ENCODE data around the gene PDE6D.

PDE6D gene

DNA sequence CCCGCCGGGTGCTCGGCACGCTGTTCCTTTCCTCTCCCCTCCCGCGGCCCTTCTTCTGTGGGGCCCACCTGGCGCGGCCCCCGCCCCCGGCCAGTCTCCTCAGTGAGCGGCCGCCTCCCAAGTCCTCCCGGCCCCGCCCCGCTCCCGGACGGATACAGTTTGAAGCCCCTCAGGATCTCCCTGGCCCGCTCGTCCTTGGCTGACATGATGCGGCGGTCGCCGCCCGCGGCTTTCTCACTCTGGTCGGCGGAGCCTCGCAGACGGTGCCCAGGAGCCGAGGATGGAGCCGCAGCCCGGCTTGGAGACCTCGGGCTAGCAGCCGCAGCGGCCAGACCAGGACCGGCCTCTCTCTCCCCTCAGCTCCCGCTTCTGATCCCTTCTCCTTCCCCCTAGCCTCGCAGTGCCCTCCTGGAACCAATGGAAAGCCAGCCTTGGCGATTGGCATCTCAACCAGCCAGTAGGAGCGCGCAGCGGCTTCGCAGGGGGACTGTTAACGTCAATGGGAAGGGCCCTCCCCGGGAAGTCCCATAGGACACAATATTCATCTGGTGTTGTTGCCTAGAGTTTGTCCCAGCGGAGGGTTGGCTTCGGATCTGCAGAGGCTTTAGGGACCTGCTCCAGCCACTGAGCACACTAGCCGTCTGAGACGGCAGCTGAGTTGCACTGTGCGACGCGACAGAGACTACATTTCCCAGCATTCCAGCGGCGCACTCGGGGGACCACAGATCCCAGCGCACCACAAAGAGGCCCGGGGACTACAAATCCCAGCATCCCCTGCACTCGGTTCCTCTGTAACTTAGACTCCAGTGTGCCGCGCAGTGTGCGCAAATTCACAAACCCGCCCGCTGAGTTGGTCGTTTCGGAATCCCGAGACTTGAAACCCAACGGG lies at the start of gene PDE6D:
TSS of gene PDE6D (minus strand) at position 374 of the 889 bp plus-strand sequence. CDS start at position 206, 168 bp downstream.
- peak; percentile 99 for DNase-seq

DNA sequence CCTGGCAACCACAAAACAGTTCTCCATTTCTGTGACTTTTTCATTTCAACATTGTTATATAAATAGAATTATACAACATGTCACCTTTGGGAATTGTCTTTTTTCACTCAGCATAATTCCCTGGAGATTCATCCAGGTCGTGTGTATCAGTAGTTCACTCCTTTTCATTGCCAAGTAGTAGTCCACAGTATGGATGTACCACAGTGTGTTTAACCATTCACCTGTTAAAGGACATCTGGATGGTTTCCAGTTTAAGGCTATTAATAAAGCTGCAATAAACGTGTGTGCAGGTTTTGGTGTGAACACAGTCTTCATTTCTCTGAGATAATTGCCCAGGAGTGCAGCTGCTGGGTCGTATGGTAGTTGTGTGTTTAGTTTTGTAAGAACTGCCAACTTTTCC lies 40.8 kb upstream of the PDE6D start:
- no peak for DNase-seq

DNA sequence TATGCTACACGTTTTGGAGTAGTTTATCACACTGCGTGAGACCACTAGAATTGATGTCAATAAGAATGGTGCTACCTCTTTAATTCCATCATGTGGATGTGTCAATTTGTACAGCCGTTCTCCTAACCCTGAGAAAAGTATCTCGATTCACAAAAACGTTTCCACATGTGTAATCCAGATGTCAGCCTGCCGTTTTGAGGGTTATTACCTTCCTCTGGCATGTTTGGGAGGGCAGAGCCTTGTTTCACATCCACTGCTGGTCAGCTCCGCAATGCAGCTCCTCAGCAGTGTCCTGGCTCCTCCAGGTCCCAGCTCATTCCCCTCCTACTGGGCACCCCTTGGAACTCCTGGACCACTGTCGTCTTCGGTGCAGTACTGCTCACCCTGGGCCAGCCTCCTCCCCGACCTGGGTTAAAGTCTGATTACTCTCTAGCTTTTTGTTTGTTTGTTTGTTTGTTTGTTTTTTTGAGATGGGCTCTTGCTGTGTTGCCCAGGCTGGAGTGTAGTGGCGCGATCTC lies 39.8 kb upstream of the PDE6D start:
- DNase-seq: no peak

DNA sequence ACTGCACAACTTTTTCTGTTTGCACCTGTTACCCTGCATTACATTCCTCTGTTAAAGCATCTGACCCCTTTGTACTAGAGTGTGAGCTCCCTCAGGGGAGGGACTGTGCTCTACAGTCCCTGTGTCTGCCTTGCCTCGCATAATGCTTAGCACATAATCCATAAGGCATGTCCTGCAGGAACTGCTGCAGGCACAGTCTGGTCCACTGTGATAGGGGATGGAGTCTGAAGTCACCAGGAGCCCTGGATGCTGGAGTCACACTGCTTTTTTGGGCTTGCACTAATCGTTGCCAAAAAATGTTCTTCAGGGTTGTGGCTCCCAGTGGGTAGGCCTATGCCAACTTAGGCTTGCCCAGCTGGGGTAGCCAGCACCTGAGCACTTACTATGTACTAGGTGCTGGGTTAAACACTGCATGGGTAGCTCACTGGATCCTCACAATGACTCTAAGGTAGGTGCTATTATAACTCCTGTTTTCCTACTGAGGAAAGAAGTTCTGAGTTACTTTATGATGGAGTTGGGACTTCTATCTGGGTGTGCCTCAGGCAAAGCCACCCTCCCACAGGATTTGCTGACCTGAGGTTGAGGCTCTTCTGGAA lies 38.5 kb upstream of the PDE6D start:
- no peak for DNase-seq

DNA sequence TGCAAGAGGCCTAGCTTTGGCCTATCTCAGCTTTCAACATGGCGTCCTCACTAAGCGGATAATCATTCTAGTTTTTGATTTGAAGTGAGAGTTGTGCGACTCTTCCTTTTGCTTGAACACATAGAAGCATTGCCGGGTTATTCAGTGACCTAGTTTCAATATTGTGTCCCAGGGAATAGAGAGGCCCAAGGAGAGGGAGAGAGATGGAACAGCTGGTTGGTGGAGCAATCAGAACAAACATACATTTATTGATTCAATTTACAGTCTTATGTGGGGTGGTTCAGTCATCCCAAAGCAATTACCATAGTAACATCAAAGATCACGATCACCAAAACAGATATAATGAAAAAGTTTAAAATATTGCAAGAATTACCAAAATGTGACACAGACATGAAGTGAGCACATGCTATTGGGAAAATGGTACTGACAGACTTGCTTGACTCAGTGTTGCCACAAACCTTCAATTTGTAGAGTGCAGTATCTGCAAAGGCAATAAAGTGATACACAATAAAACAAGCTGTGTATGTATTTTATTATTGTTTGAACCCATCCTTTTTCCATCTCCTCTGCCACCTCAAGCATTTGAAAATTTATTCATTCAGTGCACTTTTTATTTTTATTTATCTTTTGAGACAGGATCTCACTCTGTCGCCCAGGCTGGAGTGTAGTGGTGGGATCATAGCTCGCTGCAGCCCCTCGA lies 35.4 kb upstream of the PDE6D start:
- DNase-seq: no peak

DNA sequence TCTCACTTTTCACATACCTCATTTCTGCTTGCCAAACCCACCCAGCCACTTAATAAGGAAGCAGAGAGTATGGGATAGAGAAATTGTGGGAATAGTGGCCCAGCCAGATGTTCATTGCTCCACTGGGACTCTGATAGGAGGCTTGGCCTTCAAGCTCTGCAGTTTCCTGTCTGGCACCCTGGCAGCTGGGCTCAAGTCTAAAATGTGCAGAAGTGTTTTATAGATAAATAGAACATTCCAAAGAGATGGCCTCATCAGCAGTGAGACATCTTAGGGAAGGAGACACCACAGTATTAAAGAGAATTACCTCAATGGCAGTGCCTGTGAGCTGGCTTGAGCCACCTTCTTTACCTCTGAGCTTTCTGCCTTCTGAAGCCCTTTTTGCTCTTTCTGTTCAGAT lies 29.8 kb upstream of the PDE6D start:
- DNase-seq: no peak

DNA sequence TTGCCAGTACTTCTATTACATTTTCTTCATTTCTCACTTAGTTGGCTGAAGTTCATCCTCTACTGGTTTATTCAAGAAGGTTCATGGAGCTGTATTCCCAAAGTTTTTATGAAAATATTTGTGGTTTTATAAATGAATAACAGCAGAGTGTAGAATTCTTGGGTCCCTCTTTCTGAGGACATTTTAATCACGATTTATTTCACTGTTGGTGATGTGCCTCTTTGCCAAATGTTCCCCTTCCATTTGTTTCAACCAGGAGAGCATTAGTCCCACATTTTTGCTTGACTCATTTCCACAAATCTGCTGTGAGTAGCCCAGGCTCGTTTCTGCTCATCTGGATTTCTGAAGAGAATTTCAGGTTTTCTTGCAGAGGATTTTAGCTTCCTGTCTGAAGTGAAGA lies 25.9 kb upstream of the PDE6D start:
- no peak for DNase-seq

DNA sequence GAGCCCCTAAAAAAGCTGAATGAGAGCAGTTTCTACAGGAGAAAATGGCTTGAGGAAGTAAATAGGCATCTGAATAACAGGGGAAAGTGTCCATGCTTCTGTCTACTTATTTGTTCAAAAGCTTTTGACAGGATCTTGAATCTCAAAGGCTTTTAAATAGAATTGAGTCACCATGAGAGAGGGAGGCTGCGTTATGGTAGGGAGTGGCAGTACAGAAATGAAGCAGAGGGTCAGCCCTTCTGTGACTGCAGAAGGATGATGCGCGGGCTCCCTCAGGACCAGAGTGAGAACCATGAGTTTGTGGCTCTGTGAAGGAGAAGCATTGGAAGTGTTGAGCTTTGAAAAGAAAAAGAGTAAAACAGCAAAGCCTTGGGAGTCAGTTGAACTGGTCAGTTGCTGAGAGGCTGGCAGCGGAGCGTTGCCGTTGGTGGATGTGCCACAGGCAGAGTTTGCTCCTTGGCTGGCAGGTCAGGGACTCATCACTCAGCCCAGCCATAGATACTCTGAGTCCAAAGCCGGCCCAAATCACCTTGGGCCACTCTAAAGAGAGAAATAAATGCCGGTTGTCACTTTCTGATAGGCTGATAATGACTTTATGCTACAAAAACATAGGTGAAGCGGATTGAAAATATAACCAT lies 22.5 kb upstream of the PDE6D start:
- no peak for DNase-seq

DNA sequence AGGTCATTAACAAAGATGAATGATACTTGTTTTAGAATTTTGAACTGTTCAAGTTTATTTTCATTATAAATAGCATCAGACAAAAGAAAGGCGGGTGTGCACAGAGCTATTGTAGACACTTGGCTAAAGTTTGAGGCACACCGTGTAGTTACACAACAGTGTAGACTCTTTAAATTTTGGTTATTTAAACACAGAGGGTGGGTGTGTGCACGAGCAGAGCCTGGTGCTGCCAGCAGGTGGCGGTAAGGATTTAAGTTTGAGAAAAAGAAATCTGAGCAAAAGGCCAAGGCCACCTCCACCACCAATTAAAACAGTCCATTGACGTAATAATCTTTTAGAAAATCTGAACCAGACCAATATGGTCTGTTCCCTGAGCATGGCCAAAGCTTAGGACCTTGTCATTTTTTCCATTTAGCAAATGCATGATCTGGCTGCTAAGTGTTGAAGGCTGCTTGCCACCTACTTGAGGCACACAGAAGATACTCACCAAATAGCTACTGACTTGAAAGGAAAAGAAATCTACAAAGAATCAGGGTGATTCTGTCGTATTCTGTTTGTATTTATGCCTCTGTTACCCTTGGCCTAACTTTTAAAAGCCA lies 19.5 kb upstream of the PDE6D start:
- DNase-seq: peak; percentile 58

DNA sequence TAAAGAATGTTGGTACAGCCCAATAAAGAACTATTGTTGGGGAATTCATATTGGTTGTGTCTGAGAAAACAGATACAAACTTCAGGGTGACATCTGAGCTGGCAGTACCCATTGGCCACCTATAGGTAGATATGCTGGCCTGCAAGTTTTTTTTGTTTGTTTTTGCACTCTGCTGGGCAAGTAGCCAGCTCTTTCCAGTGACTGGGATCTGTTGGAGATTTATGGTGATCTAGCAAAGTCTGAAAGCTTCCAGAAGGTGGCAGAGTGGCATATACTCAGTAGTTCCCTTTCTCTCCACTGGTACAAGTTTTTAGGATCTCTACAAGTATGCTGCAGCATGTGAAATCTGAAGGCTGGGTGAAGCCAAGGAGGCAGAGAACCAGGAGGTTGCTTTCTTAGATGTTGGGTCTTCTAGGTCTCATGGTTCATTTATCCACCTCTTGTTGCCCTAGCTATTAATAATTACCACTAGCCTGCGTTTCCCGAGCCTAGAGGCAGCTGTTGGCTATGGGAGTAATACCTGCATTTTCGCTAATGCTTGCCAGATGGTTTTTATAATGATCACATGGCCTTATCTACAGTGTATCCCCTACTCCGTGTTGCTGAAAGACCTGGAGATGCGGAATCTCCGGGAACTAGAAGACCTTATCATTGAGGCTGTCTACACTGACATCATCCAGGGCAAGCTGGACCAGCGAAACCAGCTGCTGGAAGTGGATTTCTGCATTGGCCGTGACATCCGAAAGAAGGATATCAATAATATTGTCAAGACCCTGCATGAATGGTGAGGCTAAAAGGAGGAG lies 14.6 kb upstream of the PDE6D start:
- DNase-seq: no peak

DNA sequence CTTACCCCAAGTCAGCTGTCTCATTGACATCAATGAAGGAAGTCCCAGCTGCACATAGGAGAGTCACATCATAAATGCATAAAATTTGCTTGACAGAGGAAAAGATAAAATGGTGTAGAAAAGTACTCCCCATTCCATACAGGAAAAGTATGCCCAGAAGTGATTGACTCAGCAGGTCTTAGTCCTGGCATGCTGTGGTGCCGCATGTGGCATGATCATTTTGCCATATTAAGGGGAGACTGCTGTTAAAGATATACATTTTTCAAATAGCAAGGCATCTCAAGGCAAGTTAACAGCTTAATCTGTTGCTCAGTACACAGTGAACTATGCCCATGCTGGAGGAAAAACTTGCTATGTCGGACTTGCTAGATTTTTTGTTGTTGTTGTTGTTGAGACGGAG lies 13.3 kb upstream of the PDE6D start:
- no peak for DNase-seq

DNA sequence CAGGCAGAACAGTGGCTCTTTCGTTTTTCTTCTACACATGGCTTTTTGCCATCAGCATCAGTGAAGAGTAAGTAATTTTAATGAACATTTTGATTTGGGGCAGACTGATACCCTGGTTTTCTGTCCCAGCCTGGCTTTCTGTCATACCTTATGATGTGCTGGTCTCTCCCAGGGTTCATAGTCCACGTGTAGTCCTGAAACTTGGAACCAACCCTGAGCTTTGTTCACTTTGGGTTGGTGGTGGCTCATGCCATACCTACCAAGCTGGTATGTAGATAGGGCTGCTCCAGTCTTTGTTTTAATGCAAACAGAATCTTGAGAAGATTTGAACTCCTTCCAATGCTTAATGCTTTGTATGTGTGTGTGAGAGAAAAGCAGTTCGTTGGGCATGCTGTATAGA lies 10.0 kb upstream of the PDE6D start:
- no peak for DNase-seq

DNA sequence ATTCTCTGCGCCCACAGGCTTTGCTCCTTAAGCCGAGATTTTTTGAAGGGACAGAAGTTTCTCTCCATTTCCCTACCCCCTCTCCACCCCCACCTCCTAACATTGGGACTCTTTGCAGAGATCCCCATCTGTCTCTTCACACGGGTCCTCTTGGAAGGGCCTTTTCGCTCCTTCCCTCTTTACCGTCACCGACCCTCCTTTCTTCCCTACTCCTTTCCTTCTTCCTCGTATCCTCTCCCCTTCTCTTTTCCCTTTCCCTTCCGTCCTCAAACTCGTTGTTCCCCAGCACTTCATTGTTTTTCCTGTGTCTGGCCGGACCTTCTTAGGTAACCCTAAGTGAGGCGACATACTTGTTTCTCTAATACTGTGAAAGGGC lies 5.8 kb upstream of the PDE6D start:
- DNase-seq: no peak

DNA sequence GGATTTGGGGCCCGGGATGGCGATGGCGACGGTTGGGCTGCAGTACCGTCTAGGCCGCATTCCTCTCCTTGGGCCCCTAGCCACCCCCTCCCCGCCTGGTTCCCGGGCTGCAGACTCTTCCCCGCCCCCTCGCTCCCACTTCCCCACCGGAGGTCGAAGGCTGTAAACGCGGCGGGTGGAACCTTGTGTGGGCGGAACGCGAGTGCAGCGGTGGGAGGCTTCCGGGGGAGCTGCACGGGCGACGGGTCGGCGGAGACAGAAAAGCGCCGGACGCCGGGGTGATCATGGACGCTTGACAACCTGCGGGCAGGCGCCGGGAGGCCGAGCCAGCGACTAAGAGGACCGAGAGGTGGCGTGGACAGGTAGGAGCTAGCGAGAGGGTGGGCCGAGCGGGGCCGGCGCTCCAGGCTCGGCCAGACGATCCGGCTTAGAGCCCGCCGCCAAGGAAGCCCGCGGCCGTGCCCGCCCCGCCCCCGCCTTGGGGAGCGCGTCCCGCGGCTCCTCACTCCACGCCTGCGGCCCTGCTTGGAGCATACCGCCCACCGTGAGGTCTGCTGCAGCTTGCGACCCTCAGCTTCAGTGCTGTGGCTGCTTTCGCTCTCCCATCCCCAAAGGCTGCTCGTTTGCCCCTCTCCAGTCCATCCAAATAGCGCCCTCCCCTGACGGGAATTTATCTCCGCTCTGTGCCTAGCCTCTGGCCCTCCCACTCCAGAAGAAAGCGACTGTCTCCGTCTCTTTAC lies 5.3 kb upstream of the PDE6D start, which contains the start of gene COPS7B:
TSS of gene COPS7B (plus strand) at position 269 of the 740 bp plus-strand sequence. CDS start 2,126 bp downstream, outside the sequence.
- peak; percentile 96 for DNase-seq

DNA sequence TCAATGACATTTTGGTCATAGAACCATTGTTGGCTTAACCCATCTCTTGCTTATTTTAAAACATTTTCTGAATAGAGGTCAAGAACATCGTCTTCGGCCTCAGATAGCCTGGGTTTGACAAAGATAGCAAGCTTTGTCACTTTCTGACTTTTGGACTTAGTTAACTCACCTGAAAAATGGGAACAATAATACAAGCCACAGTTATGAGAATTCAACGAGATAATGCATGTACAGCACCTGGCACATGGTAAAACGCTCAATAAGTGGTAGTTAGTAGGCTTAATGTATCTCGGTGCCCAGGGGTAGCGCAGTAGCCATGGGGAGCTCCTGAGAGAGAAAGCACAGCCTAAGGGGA lies 4.7 kb upstream of the PDE6D start:
- DNase-seq: no peak

DNA sequence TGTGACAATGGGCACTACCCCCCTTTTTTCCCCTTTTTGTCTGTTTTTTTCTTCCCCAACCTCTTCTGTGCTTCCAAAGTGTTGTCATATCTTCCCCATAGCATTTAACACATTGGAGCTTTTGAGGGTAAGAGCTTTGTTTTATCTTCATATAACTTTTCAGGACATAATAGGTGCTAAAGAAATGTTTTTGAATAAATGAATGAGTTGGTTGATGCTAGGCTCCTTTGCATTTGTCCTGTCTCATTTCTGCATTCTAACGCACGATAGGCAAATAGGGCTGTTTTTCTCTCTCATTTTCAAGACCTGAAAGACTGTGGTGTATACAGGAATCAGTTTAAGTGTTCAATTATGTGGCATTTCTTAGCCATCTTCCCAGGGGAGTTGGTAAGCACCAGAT lies 4.3 kb upstream of the PDE6D start:
- no peak for DNase-seq

DNA sequence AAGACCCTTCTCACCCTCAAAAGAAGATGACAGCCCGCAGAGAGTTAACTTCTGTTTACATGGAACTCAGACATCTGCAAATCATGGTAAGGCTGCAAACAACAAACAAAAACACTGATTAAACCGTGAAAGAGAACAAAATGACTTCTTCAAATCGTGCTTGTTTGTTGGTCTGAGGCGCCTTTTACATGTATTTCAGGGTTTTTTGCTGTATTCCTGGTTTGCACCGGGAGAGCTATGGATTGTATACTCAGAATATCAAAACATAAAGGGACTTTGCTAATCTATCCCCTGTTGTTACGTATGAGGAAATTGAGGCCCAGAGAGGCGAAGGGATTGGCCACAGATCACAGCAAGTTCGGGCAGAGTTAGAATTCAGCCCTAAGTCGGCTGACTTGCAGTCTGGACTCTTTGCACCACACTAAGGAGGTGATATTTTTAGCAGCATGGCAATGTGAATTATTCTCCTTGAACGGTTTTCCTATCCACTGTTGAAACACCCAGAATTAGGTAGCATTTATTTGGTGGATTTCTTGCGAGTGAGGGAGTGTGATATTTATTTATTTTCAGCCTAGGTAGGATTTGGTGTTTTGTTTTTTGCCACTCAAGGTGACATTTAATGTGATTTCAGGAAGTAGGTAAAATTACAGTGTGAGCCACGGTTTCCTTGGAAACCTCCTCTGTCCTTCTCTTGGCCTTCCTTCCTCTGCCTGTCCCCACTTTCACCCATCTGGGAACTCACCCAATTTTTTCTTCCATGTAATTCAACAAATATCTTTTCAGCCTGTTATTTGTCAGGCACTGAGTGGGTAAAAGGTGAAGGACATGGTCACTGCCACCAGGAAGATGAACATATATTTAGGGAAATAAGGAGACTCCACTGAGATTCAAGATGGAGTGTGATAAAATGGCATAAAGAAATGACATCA lies 980 bp upstream of the PDE6D start:
- no peak for DNase-seq

DNA sequence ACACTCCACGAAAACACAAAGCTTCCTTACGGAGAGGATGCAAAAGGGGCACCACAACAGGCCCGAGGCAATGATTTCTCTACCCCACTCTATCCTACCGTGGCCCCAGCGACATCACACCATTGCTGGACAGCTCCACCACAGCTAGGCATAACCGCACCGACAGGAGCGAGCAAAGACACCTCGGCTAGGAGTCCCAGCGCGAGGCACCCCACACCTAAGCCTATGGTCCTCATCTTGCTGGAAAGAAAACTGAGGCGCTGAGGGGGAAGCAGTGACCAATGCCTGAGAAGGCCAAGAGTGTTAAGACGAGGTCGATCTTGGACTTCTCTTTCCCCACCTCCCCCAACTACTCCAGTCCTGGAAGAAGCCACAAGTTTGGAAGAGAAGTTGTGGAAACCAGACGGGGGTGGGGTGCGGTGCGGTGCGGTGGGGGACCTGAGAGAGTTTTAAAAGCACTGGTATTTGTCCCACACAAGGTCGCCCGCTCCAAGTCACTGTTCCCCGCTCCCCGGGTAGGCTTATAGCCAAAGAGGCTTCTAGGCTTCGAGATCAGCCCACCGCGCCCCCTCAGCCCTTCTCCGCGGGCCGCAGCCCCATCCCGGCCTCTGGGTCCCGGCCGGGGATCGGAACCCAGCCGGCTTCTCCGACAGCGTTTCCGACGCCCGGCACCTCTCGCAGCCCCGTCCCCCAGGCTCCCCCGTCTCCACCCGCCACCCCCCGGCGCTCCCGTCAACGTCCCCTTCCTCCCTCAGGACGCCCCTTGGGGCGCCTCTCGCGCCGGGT lies 766 bp downstream of the PDE6D start:
- DNase-seq: peak; percentile 80

Data from islet precursor cell (in vitro differentiated cells).